ENCODE measurements around the gene HMMR. TPM values are rescaled to one million over a fixed set of nuclear protein-coding genes. Genes with fewer than 3 reads are reported as not detected.

Gene HMMR
- total RNA-seq, 1 experiment from 2014 or later, result 54.9 TPM

DNA sequence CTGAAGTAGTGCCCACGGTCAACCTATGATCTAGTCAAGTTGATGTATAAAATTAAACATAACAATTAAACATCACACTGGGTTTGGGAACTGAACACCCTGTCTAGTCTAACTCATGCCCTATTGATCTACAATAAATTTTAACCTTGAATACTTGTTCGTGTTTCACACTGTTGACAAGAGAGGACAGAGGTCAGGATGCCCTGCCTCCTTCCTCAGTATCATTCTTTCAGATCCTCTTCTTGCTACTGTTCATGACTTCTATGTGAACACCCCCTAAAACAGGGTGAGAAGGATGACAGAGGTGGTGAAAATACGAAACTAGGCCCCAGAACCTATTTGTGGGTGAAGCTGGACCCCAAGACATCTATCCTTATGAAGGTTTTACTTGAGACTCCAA lies 36.9 kb downstream of the HMMR start:
- no peaks in the 10 kb centered on the region for H4K20me1 ChIP-seq (ENCODE audit: insufficient read depth)
- no peak overlapping the region for H3K4me3 ChIP-seq (replicated peaks in 1 of 2; ENCODE audit: low read depth in 1 of 2, low read length in 2 of 2)
- no peak for DNase-seq (ENCODE audit: low read depth, low spot score)
- H3K79me2 ChIP-seq (ENCODE audit: insufficient read depth, low read length), result no peaks in the 10 kb centered on the region
- no peaks in the 10 kb centered on the region for H3K27me3 ChIP-seq (ENCODE audit: insufficient read depth, low read length)
- intact Hi-C loops (cut with micrococcal nuclease), result no loop called here
- H3K4me1 ChIP-seq (ENCODE audit: control insufficient read depth in 1 of 2, insufficient read depth in 2 of 2, low read length in 2 of 2), result no peaks in the 10 kb centered on the region
- RAD21 ChIA-PET (ENCODE audit: low non-redundant PET in 1 of 2, low total read pairs in 2 of 2, uncharacterized antibody in 2 of 2, unreplicated experiment in 2 of 2), result no interaction called here
- H3K36me3 ChIP-seq (ENCODE audit: control insufficient read depth in 1 of 2, insufficient read depth in 2 of 2, low read length in 2 of 2), result peaks cover 0 to 2% of the 10 kb centered on the region in 2 experiments; a peak in 1 of 4 replicates
- TF ChIP-seq TCF7L2 (IDR thresholded peaks at IDR 0.05; ENCODE audit: borderline replicate concordance, extremely low read depth, insufficient read depth, insufficient read length) (no peak), RAD21 (IDR thresholded peaks at IDR 0.05; ENCODE audit: low read depth) (no peak), SRF (IDR thresholded peaks at IDR 0.05; ENCODE audit: low read depth) (no peak), ELF1 (IDR thresholded peaks at IDR 0.05; ENCODE audit: borderline replicate concordance, low read depth) (no peak), ZNF274 (IDR thresholded peaks at IDR 0.05; ENCODE audit: low read depth, low read length) (no peak), EZH2 (IDR thresholded peaks at IDR 0.05) (no peak), SIN3A (IDR thresholded peaks at IDR 0.05; ENCODE audit: low read depth) (no peak), POLR2A (IDR thresholded peaks at IDR 0.05; ENCODE audit: borderline replicate concordance, extremely low read depth, insufficient read depth, insufficient read length) (no peak), JUND (IDR thresholded peaks at IDR 0.05) (no peak), EZH2phosphoT487 (IDR thresholded peaks at IDR 0.05; ENCODE audit: borderline replicate concordance) (no peak), SP1 (IDR thresholded peaks at IDR 0.05; ENCODE audit: low read depth) (no peak), CEBPB (IDR thresholded peaks at IDR 0.05; ENCODE audit: low read depth) (no peak), ZFX (IDR thresholded peaks at IDR 0.05) (no peak)
- TF ChIP-seq, protein P1, sequence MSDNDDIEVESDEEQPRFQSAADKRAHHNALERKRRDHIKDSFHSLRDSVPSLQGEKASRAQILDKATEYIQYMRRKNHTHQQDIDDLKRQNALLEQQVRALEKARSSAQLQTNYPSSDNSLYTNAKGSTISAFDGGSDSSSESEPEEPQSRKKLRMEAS (IDR thresholded peaks at IDR 0.05), result no peak
- TF ChIP-seq, protein P2, sequence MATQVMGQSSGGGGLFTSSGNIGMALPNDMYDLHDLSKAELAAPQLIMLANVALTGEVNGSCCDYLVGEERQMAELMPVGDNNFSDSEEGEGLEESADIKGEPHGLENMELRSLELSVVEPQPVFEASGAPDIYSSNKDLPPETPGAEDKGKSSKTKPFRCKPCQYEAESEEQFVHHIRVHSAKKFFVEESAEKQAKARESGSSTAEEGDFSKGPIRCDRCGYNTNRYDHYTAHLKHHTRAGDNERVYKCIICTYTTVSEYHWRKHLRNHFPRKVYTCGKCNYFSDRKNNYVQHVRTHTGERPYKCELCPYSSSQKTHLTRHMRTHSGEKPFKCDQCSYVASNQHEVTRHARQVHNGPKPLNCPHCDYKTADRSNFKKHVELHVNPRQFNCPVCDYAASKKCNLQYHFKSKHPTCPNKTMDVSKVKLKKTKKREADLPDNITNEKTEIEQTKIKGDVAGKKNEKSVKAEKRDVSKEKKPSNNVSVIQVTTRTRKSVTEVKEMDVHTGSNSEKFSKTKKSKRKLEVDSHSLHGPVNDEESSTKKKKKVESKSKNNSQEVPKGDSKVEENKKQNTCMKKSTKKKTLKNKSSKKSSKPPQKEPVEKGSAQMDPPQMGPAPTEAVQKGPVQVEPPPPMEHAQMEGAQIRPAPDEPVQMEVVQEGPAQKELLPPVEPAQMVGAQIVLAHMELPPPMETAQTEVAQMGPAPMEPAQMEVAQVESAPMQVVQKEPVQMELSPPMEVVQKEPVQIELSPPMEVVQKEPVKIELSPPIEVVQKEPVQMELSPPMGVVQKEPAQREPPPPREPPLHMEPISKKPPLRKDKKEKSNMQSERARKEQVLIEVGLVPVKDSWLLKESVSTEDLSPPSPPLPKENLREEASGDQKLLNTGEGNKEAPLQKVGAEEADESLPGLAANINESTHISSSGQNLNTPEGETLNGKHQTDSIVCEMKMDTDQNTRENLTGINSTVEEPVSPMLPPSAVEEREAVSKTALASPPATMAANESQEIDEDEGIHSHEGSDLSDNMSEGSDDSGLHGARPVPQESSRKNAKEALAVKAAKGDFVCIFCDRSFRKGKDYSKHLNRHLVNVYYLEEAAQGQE (IDR thresholded peaks at IDR 0.05; ENCODE audit: low read depth), result no peak
- TF ChIP-seq, protein P3, sequence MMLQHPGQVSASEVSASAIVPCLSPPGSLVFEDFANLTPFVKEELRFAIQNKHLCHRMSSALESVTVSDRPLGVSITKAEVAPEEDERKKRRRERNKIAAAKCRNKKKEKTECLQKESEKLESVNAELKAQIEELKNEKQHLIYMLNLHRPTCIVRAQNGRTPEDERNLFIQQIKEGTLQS (IDR thresholded peaks at IDR 0.05), result no peak
- TF ChIP-seq, protein P4, sequence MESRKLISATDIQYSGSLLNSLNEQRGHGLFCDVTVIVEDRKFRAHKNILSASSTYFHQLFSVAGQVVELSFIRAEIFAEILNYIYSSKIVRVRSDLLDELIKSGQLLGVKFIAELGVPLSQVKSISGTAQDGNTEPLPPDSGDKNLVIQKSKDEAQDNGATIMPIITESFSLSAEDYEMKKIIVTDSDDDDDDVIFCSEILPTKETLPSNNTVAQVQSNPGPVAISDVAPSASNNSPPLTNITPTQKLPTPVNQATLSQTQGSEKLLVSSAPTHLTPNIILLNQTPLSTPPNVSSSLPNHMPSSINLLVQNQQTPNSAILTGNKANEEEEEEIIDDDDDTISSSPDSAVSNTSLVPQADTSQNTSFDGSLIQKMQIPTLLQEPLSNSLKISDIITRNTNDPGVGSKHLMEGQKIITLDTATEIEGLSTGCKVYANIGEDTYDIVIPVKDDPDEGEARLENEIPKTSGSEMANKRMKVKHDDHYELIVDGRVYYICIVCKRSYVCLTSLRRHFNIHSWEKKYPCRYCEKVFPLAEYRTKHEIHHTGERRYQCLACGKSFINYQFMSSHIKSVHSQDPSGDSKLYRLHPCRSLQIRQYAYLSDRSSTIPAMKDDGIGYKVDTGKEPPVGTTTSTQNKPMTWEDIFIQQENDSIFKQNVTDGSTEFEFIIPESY (IDR thresholded peaks at IDR 0.05; ENCODE audit: extremely low read depth, insufficient replicate concordance, low read length), result no peak
- TF ChIP-seq, protein P5, sequence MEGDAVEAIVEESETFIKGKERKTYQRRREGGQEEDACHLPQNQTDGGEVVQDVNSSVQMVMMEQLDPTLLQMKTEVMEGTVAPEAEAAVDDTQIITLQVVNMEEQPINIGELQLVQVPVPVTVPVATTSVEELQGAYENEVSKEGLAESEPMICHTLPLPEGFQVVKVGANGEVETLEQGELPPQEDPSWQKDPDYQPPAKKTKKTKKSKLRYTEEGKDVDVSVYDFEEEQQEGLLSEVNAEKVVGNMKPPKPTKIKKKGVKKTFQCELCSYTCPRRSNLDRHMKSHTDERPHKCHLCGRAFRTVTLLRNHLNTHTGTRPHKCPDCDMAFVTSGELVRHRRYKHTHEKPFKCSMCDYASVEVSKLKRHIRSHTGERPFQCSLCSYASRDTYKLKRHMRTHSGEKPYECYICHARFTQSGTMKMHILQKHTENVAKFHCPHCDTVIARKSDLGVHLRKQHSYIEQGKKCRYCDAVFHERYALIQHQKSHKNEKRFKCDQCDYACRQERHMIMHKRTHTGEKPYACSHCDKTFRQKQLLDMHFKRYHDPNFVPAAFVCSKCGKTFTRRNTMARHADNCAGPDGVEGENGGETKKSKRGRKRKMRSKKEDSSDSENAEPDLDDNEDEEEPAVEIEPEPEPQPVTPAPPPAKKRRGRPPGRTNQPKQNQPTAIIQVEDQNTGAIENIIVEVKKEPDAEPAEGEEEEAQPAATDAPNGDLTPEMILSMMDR (IDR thresholded peaks at IDR 0.05 in 2 of 3, conservative IDR thresholded peaks at IDR 0.05 in 1 of 3; ENCODE audit: borderline replicate concordance in 1 of 3, insufficient read depth in 1 of 3, low read depth in 2 of 3, low read length in 2 of 3), result no peak
- no peaks in the 10 kb centered on the region for H3K9me2 ChIP-seq (ENCODE audit: insufficient read depth)
- POLR2A ChIA-PET, result no interaction called here
- CTCF ChIA-PET, result no interaction called here
- no peak for ATAC-seq
- no peak overlapping the region for H3K9ac ChIP-seq (ENCODE audit: low read length)
- H3K4me2 ChIP-seq (ENCODE audit: low read length), result no peak overlapping the region
- no peak overlapping the region for H3K27ac ChIP-seq (ENCODE audit: low read depth, low read length)
- H2AFZ ChIP-seq (ENCODE audit: low read depth, low read length, poor library complexity, severe bottlenecking), result no peak overlapping the region
- H3K9me3 ChIP-seq (ENCODE audit: control insufficient read depth in 1 of 2, insufficient read depth in 1 of 2, low read depth in 1 of 2, low read length in 2 of 2), result 0 out of 4 replicates have a peak, but pooled peaks cover 0 to 3% of the 10 kb centered on the region in 2 experiments
- no TSS peak for BruUV-seq (replicated peaks)
